Upper lobe of right lung (tissue), 1 donor: ENCODE data around the gene SYNRG. TPM values are rescaled to one million over a fixed set of nuclear protein-coding genes. Genes with fewer than 3 reads are reported as not detected.

Source experiments
- ATAC-seq: fragments of 200-7000 bp; cut with Tn5 transposase; one replicate; pipeline ENCODE4 v1.9.1; 2020; ENCODE audit warnings: mild to moderate bottlenecking, moderate library complexity
- DNase-seq: peaks from one replicate; pipeline ENCODE4 v3.0.0-alpha.2; 2020
- H3K27ac ChIP-seq: fragments of 200-600 bp; one replicate; pipeline ENCODE4 v1.8.0; 2022
- H3K27me3 ChIP-seq: fragments of 200-600 bp; one replicate; pipeline ENCODE4 v1.8.0; 2022; ENCODE audit warnings: mild to moderate bottlenecking
- H3K36me3 ChIP-seq: fragments of 200-600 bp; one replicate; pipeline ENCODE4 v1.8.0; 2022
- H3K4me1 ChIP-seq: fragments of 200-600 bp; one replicate; pipeline ENCODE4 v1.8.0; 2022
- H3K4me3 ChIP-seq: fragments of 200-600 bp; one replicate; pipeline ENCODE4 v1.8.0; 2022; ENCODE audit warnings: mild to moderate bottlenecking
- H3K9me3 ChIP-seq: fragments of 200-600 bp; one replicate; pipeline ENCODE4 v1.8.0; 2022
- CTCF ChIP-seq: fragments of 200-600 bp; IDR thresholded peaks from one replicate; pipeline ENCODE4 v1.8.0; 2022; ENCODE audit warnings: antibody characterized with exemption
- intact Hi-C: fragments of 100-400 bp; cut with DNase I; formaldehyde crosslinking; loops from one replicate; pipeline ENCODE4 v1.11.0; 2022
- total RNA-seq: library from RNA; stranded (reverse); fragmentation: NEBNext Ultra II Directional; extraction: Animal tissue kit (Norgen Biotek cat#: 25700); gene quantifications from one replicate; pipeline ENCODE4 v1.2.1, GENCODE V29; 2021
- donor health status: DM: no; HTN: yes; CAD: no; lungs with severe emphysema.

The SYNRG gene
- total RNA-seq, 1 donor from 2014 or later: 50.0 TPM

- H3K4me1 ChIP-seq: peaks cover 18% of the 10 kb centered on the region
- peak; percentile 21 for ATAC-seq
- H3K27ac ChIP-seq: peak overlapping the region; percentile 90
- no peak for TF ChIP-seq CTCF
- peak overlapping the region; percentile 86 for H3K4me3 ChIP-seq
- no peaks in the 10 kb centered on the region for H3K27me3 ChIP-seq
- H3K36me3 ChIP-seq: no peaks in the 10 kb centered on the region
- H3K9me3 ChIP-seq: no peaks in the 10 kb centered on the region
- DNase-seq: no peak
- intact Hi-C loops: no loop called here
Measured at GRCh38 chr17:37488009-37488604, 121.1 kb downstream of the SYNRG start.

GRCh38 chr17:37485938-37486570, 123.2 kb downstream of the SYNRG start:
- Histone ChIP-seq H3K4me1 (peaks cover 12% of the 10 kb centered on the region), H3K27me3 (no peaks in the 10 kb centered on the region), H3K27ac (no peak overlapping the region), H3K4me3 (no peak overlapping the region), H3K36me3 (no peaks in the 10 kb centered on the region), H3K9me3 (no peaks in the 10 kb centered on the region)
- no peak for DNase-seq
- intact Hi-C loops: no loop called here
- no peak for TF ChIP-seq CTCF
- ATAC-seq: no peak

- TF ChIP-seq CTCF: no peak
- Histone ChIP-seq H3K27ac (no peak overlapping the region), H3K36me3 (peaks cover 7% of the 10 kb centered on the region), H3K9me3 (no peaks in the 10 kb centered on the region), H3K27me3 (no peaks in the 10 kb centered on the region), H3K4me1 (peaks cover 5% of the 10 kb centered on the region), H3K4me3 (no peak overlapping the region)
- DNase-seq (no peak), ATAC-seq (no peak)
- intact Hi-C loops: no loop called here
Measured at GRCh38 chr17:37483311-37484039, 125.7 kb downstream of the SYNRG start.

GRCh38 chr17:37481001-37481665, 128.1 kb downstream of the SYNRG start:
- no peak overlapping the region for H3K4me3 ChIP-seq
- ATAC-seq: peak; percentile 36
- DNase-seq: no peak
- no peak overlapping the region for H3K27ac ChIP-seq
- intact Hi-C loops: no loop called here
- H3K27me3 ChIP-seq: no peaks in the 10 kb centered on the region
- peaks cover 31% of the 10 kb centered on the region for H3K36me3 ChIP-seq
- no peaks in the 10 kb centered on the region for H3K9me3 ChIP-seq
- TF ChIP-seq CTCF: no peak
- peaks cover 5% of the 10 kb centered on the region for H3K4me1 ChIP-seq

- Histone ChIP-seq H3K27me3 (no peaks in the 10 kb centered on the region), H3K4me3 (no peak overlapping the region), H3K36me3 (peaks cover 36% of the 10 kb centered on the region), H3K9me3 (no peaks in the 10 kb centered on the region), H3K4me1 (peaks cover 5% of the 10 kb centered on the region), H3K27ac (no peak overlapping the region)
- DNase-seq (no peak), ATAC-seq (no peak)
- TF ChIP-seq CTCF: no peak
- intact Hi-C loops: no loop called here
Measured at GRCh38 chr17:37480427-37480826, 128.8 kb downstream of the SYNRG start.
